22Rv1 (cell line): ENCODE data around the gene CUEDC1.

Experiments
- CTCF ChIP-seq: fragments of 450-650 bp; IDR thresholded peaks from 2 replicates; pipeline ENCODE4 v1.5.1; 2017; ENCODE audit warnings: mild to moderate bottlenecking
- ZFX ChIP-seq: fragments of 450-650 bp; IDR thresholded peaks from 2 replicates; pipeline ENCODE4 v1.6.1; 2017; ENCODE audit warnings: antibody characterized with exemption, borderline replicate concordance

- TF ChIP-seq CTCF: no peak
- TF ChIP-seq ZFX: no peak
Observed at GRCh38 chr17:57924677-57925076, 30.5 kb downstream of the CUEDC1 start.
